ENCODE data around the gene OR9Q1. TPM values are rescaled to one million over a fixed set of nuclear protein-coding genes. Genes with fewer than 3 reads are reported as not detected.

OR9Q1 gene
- polyA plus RNA-seq, 2 of the 4 experiments (the other 2 are of a cell fraction) = not detected

DNA sequence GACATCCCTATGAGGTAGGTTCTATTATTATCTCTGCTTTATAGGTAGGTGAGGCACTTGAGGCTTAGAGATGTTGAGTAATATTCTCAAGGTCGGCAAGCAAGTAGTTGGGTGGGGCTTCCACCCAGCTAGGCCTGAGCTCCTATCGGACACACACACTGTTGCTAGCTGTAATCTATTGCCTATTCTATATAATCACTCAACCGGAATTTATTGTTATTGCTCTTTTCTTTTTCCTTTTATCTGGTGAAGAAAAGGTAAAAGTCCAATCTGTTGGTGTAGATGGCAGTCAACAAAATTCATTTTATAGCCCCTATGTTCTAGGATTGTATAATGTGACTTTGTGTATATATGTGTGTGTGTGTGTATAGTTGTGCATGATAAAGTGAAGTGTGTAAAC is 168.5 kb downstream of the OR9Q1 start:
- TF ChIP-seq FOSL2 (IDR thresholded peaks at IDR 0.05) (no peak), FOSL2 (CRISPR knock-in tag; IDR thresholded peaks at IDR 0.05) (no peak), SREBF2 (IDR thresholded peaks at IDR 0.05) (no peak), CHD4 (IDR thresholded peaks at IDR 0.05; ENCODE audit: borderline replicate concordance) (no peak), ZC3H11A (IDR thresholded peaks at IDR 0.05) (no peak)
- no peak for FAIRE-seq
- DNase-seq (ENCODE audit: low read depth in 1 of 2, low spot score in 1 of 2) = no peak
- CTCF ChIA-PET = no interaction called here
- 14% methylated on average over 3 of the region's 3 CpGs for WGBS (ENCODE audit: missing lambda C conversion rate)
- H3K27ac ChIP-seq = no peak overlapping the region
- H3K9me3 ChIP-seq = no peaks in the 10 kb centered on the region
- no peaks in the 10 kb centered on the region for H3K4me1 ChIP-seq
- H3K4me2 ChIP-seq = no peak overlapping the region
- H3K4me3 ChIP-seq = no peak overlapping the region
- no peak for ATAC-seq
- POLR2A ChIA-PET = no interaction called here

GRCh38 chr11:58193391-58193790 is 169.7 kb downstream of the OR9Q1 start:
- no peaks in the 10 kb centered on the region for H3K9me3 ChIP-seq
- ChIA-PET POLR2A (no interaction called here), CTCF (no interaction called here)
- FAIRE-seq = no peak
- H3K27ac ChIP-seq = no peak overlapping the region
- H3K4me3 ChIP-seq = no peak overlapping the region
- DNase-seq (ENCODE audit: low read depth in 1 of 2, low spot score in 1 of 2) = no peak
- TF ChIP-seq HOXA7 (CRISPR knock-in tag; IDR thresholded peaks at IDR 0.05) = no peak
- no peak for TF ChIP-seq FOXS1 (CRISPR knock-in tag; IDR thresholded peaks at IDR 0.05)
- TF ChIP-seq ESRRA (IDR thresholded peaks at IDR 0.05; ENCODE audit: borderline replicate concordance, low read length) = no peak
- TF ChIP-seq BCL3 (IDR thresholded peaks at IDR 0.05) = no peak
- TF ChIP-seq, protein P1, sequence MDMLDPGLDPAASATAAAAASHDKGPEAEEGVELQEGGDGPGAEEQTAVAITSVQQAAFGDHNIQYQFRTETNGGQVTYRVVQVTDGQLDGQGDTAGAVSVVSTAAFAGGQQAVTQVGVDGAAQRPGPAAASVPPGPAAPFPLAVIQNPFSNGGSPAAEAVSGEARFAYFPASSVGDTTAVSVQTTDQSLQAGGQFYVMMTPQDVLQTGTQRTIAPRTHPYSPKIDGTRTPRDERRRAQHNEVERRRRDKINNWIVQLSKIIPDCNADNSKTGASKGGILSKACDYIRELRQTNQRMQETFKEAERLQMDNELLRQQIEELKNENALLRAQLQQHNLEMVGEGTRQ (IDR thresholded peaks at IDR 0.05) = no peak
- no peak for TF ChIP-seq RNF2 (IDR thresholded peaks at IDR 0.05; ENCODE audit: borderline replicate concordance, low read depth)
- TF ChIP-seq BHLHE40 (IDR thresholded peaks at IDR 0.05; ENCODE audit: low read depth, low read length) = no peak
- TF ChIP-seq CBX2 (IDR thresholded peaks at IDR 0.05; ENCODE audit: borderline replicate concordance, low read depth) = no peak
- TF ChIP-seq MAZ (IDR thresholded peaks at IDR 0.05; ENCODE audit: borderline replicate concordance, low read depth, low read length) = no peak
- no peak for ATAC-seq
- H3K4me2 ChIP-seq = no peak overlapping the region
- H3K4me1 ChIP-seq = no peaks in the 10 kb centered on the region

DNA sequence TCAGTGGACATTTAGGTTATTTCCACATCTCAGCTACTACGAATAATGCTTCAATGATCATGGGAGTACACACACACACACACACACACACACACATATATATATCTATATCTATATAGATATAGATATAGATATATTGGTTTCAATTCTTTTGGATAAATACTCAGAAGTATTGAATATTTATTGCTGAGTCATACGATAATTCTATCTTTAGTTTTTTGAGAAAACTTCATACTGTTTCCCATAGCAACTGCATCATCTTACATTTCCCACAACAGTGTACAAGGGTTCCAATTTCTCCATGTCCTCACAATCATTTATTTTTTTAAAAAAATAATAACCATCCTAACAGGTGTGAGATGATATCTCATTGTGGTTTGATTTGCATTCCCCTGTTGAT is 172.3 kb downstream of the OR9Q1 start:
- no peaks in the 10 kb centered on the region for H3K4me1 ChIP-seq
- TF ChIP-seq FOXS1 (CRISPR knock-in tag; IDR thresholded peaks at IDR 0.05) (no peak), NFE2L2 (conservative IDR thresholded peaks at IDR 0.05; ENCODE audit: low read length) (peak; percentile 41; the same call in 1 of the 2 replicates), MAFK (IDR thresholded peaks at IDR 0.05; ENCODE audit: partially characterized antibody) (peak; percentile 69)
- H3K4me3 ChIP-seq = no peak overlapping the region
- ChIA-PET POLR2A (no interaction called here), CTCF (no interaction called here)
- DNase-seq (ENCODE audit: low read depth in 1 of 2, low spot score in 1 of 2) (no peak), ATAC-seq (no peak), FAIRE-seq (no peak)
- H3K27ac ChIP-seq = no peak overlapping the region
- no peak overlapping the region for H3K4me2 ChIP-seq
- WGBS (ENCODE audit: missing lambda C conversion rate) = 33% methylated on average over 2 of the region's 2 CpGs
- H3K9me3 ChIP-seq = no peaks in the 10 kb centered on the region

DNA sequence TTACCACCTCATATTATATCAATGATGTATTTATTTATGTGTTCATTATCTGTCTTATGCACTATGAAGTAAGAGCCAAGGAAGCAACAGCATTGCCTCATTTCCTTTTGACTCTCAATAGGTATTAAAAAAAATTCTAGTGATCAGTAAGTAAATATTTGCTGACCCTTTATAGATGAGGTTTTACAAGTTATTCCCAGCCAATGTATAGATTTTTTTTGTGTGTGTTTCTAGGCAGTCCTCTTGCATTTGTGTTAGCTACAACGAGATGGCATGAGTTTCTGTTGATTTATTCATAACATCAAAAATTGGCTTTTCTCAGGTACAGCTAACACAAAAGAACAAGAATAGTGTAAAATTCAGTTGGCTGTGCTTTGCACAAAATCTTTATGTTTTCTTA is 175.6 kb downstream of the OR9Q1 start:
- FAIRE-seq = no peak

More for the DNA sequence above, 175.6 kb downstream of the OR9Q1 start:
- Histone ChIP-seq H3K4me1 (no peaks in the 10 kb centered on the region), H3K4me2 (no peak overlapping the region), H3K27ac (no peak overlapping the region), H3K4me3 (no peak overlapping the region), H3K9me3 (no peaks in the 10 kb centered on the region)
- ChIA-PET POLR2A (no interaction called here), CTCF (no interaction called here)
- no peak for ATAC-seq
- TF ChIP-seq, protein P2, sequence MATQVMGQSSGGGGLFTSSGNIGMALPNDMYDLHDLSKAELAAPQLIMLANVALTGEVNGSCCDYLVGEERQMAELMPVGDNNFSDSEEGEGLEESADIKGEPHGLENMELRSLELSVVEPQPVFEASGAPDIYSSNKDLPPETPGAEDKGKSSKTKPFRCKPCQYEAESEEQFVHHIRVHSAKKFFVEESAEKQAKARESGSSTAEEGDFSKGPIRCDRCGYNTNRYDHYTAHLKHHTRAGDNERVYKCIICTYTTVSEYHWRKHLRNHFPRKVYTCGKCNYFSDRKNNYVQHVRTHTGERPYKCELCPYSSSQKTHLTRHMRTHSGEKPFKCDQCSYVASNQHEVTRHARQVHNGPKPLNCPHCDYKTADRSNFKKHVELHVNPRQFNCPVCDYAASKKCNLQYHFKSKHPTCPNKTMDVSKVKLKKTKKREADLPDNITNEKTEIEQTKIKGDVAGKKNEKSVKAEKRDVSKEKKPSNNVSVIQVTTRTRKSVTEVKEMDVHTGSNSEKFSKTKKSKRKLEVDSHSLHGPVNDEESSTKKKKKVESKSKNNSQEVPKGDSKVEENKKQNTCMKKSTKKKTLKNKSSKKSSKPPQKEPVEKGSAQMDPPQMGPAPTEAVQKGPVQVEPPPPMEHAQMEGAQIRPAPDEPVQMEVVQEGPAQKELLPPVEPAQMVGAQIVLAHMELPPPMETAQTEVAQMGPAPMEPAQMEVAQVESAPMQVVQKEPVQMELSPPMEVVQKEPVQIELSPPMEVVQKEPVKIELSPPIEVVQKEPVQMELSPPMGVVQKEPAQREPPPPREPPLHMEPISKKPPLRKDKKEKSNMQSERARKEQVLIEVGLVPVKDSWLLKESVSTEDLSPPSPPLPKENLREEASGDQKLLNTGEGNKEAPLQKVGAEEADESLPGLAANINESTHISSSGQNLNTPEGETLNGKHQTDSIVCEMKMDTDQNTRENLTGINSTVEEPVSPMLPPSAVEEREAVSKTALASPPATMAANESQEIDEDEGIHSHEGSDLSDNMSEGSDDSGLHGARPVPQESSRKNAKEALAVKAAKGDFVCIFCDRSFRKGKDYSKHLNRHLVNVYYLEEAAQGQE (IDR thresholded peaks at IDR 0.05) = no peak
- TF ChIP-seq ATOH8 (CRISPR knock-in tag; IDR thresholded peaks at IDR 0.05; ENCODE audit: low read depth) = no peak
- WGBS (ENCODE audit: missing lambda C conversion rate) = 7% methylated on average over 1 of the region's 1 CpG
- no peak for DNase-seq (ENCODE audit: low read depth in 1 of 2, low spot score in 1 of 2)
